Activated naive CD4-positive, alpha-beta T cell treated with anti-CD3 and anti-CD28 coated beads, Interleukin-2, amount 50 U/mL, for 24 hours (primary cell): ENCODE measurements around the gene IRF2.

Source experiments
- H3K27ac Mint-ChIP-seq: one replicate; pipeline ENCODE4 v1.8.0; 2021; ENCODE audit warnings: mild to moderate bottlenecking, mixed read lengths
- H3K27me3 Mint-ChIP-seq: one replicate; pipeline ENCODE4 v1.8.0; 2021; ENCODE audit warnings: mixed read lengths
- H3K36me3 Mint-ChIP-seq: one replicate; pipeline ENCODE4 v1.8.0; 2021; ENCODE audit warnings: mixed read lengths
- H3K4me1 Mint-ChIP-seq: one replicate; pipeline ENCODE4 v1.8.0; 2021; ENCODE audit warnings: mixed read lengths
- H3K4me3 Mint-ChIP-seq: one replicate; pipeline ENCODE4 v1.8.0; 2021; ENCODE audit warnings: mild to moderate bottlenecking, mixed read lengths
- H3K9me3 Mint-ChIP-seq: one replicate; pipeline ENCODE4 v1.8.0; 2021; ENCODE audit warnings: mixed read lengths

The IRF2 gene

GRCh38 chr4:184416913-184417734, 57.2 kb downstream of the IRF2 start:
- no peaks in the 10 kb centered on the region for H3K9me3 Mint-ChIP-seq
- peak overlapping the region; percentile 87 for H3K27ac Mint-ChIP-seq
- H3K4me1 Mint-ChIP-seq: peaks cover 79% of the 10 kb centered on the region
- H3K36me3 Mint-ChIP-seq: peaks cover 11% of the 10 kb centered on the region
- H3K4me3 Mint-ChIP-seq: peak overlapping the region; percentile 78
- H3K27me3 Mint-ChIP-seq: no peaks in the 10 kb centered on the region

- Mint-ChIP-seq H3K4me1 (peaks cover 74% of the 10 kb centered on the region), H3K27me3 (no peaks in the 10 kb centered on the region)
Measured at GRCh38 chr4:184415071-184415470, 59.3 kb downstream of the IRF2 start.

GRCh38 chr4:184413261-184414046, 60.9 kb downstream of the IRF2 start:
- Mint-ChIP-seq H3K4me3 (no peak overlapping the region), H3K36me3 (peaks cover 14% of the 10 kb centered on the region), H3K27ac (peak overlapping the region; percentile 63), H3K4me1 (peaks cover 78% of the 10 kb centered on the region), H3K9me3 (no peaks in the 10 kb centered on the region), H3K27me3 (no peaks in the 10 kb centered on the region)

More at GRCh38 chr4:184415071-184415470, 59.3 kb downstream of the IRF2 start:
- Mint-ChIP-seq H3K36me3 (peaks cover 11% of the 10 kb centered on the region), H3K27ac (peak overlapping the region; percentile 91), H3K4me3 (no peak overlapping the region), H3K9me3 (no peaks in the 10 kb centered on the region)

- peaks cover 73% of the 10 kb centered on the region for H3K4me1 Mint-ChIP-seq
- peaks cover 21% of the 10 kb centered on the region for H3K36me3 Mint-ChIP-seq
- H3K27me3 Mint-ChIP-seq: no peaks in the 10 kb centered on the region
- peak overlapping the region; percentile 95 for H3K27ac Mint-ChIP-seq
- no peaks in the 10 kb centered on the region for H3K9me3 Mint-ChIP-seq
- H3K4me3 Mint-ChIP-seq: no peak overlapping the region
Measured at GRCh38 chr4:184410748-184411147, 63.6 kb downstream of the IRF2 start.

- H3K4me3 Mint-ChIP-seq: peak overlapping the region; percentile 76
- peaks cover 70% of the 10 kb centered on the region for H3K4me1 Mint-ChIP-seq
- H3K27ac Mint-ChIP-seq: peak overlapping the region; percentile 95
- no peaks in the 10 kb centered on the region for H3K9me3 Mint-ChIP-seq
- H3K27me3 Mint-ChIP-seq: no peaks in the 10 kb centered on the region
- peaks cover 19% of the 10 kb centered on the region for H3K36me3 Mint-ChIP-seq
Measured at GRCh38 chr4:184409911-184410692, 64.2 kb downstream of the IRF2 start.

- peaks cover 19% of the 10 kb centered on the region for H3K36me3 Mint-ChIP-seq
- H3K9me3 Mint-ChIP-seq: no peaks in the 10 kb centered on the region
- H3K27ac Mint-ChIP-seq: peak overlapping the region; percentile 95
- peak overlapping the region; percentile 76 for H3K4me3 Mint-ChIP-seq
- peaks cover 65% of the 10 kb centered on the region for H3K4me1 Mint-ChIP-seq
- H3K27me3 Mint-ChIP-seq: no peaks in the 10 kb centered on the region
Measured at GRCh38 chr4:184409502-184409901, 64.8 kb downstream of the IRF2 start.

GRCh38 chr4:184408684-184409081, 65.7 kb downstream of the IRF2 start:
- Mint-ChIP-seq H3K36me3 (peaks cover 19% of the 10 kb centered on the region), H3K9me3 (no peaks in the 10 kb centered on the region), H3K4me3 (no peak overlapping the region), H3K27me3 (no peaks in the 10 kb centered on the region), H3K27ac (peak overlapping the region; percentile 95), H3K4me1 (peaks cover 57% of the 10 kb centered on the region)

GRCh38 chr4:184408021-184408683, 66.2 kb downstream of the IRF2 start:
- Mint-ChIP-seq H3K27ac (peak overlapping the region; percentile 80), H3K27me3 (no peaks in the 10 kb centered on the region), H3K9me3 (no peaks in the 10 kb centered on the region), H3K4me3 (peak overlapping the region; percentile 19), H3K4me1 (peaks cover 56% of the 10 kb centered on the region), H3K36me3 (peaks cover 18% of the 10 kb centered on the region)

GRCh38 chr4:184406958-184407391, 67.4 kb downstream of the IRF2 start:
- Mint-ChIP-seq H3K4me3 (no peak overlapping the region), H3K36me3 (peaks cover 19% of the 10 kb centered on the region), H3K4me1 (peaks cover 46% of the 10 kb centered on the region), H3K27me3 (no peaks in the 10 kb centered on the region), H3K27ac (no peak overlapping the region), H3K9me3 (no peaks in the 10 kb centered on the region)

- H3K36me3 Mint-ChIP-seq: peaks cover 16% of the 10 kb centered on the region
- H3K9me3 Mint-ChIP-seq: no peaks in the 10 kb centered on the region
- no peak overlapping the region for H3K4me3 Mint-ChIP-seq
- peaks cover 29% of the 10 kb centered on the region for H3K4me1 Mint-ChIP-seq
- H3K27me3 Mint-ChIP-seq: no peaks in the 10 kb centered on the region
- H3K27ac Mint-ChIP-seq: no peak overlapping the region
Measured at GRCh38 chr4:184404047-184404446, 70.3 kb downstream of the IRF2 start.

- Mint-ChIP-seq H3K36me3 (peaks cover 16% of the 10 kb centered on the region), H3K27me3 (no peaks in the 10 kb centered on the region), H3K27ac (peak overlapping the region; percentile 66)
Measured at GRCh38 chr4:184403384-184403781, 71.0 kb downstream of the IRF2 start.

GRCh38 chr4:184402740-184403383, 71.5 kb downstream of the IRF2 start:
- Mint-ChIP-seq H3K27ac (peak overlapping the region; percentile 66), H3K9me3 (no peaks in the 10 kb centered on the region), H3K4me1 (peaks cover 21% of the 10 kb centered on the region), H3K4me3 (no peak overlapping the region), H3K36me3 (peaks cover 13% of the 10 kb centered on the region), H3K27me3 (no peaks in the 10 kb centered on the region)

More at GRCh38 chr4:184403384-184403781, 71.0 kb downstream of the IRF2 start:
- Mint-ChIP-seq H3K4me3 (no peak overlapping the region), H3K9me3 (no peaks in the 10 kb centered on the region), H3K4me1 (peaks cover 23% of the 10 kb centered on the region)

- H3K4me1 Mint-ChIP-seq: peaks cover 27% of the 10 kb centered on the region
- no peaks in the 10 kb centered on the region for H3K9me3 Mint-ChIP-seq
- H3K4me3 Mint-ChIP-seq: no peak overlapping the region
- peaks cover 15% of the 10 kb centered on the region for H3K36me3 Mint-ChIP-seq
- no peak overlapping the region for H3K27ac Mint-ChIP-seq
- H3K27me3 Mint-ChIP-seq: no peaks in the 10 kb centered on the region
Measured at GRCh38 chr4:184402239-184402638, 72.1 kb downstream of the IRF2 start.

GRCh38 chr4:184401397-184402171, 72.8 kb downstream of the IRF2 start:
- Mint-ChIP-seq H3K27me3 (no peaks in the 10 kb centered on the region), H3K27ac (no peak overlapping the region), H3K9me3 (no peaks in the 10 kb centered on the region), H3K36me3 (peaks cover 12% of the 10 kb centered on the region), H3K4me1 (peaks cover 25% of the 10 kb centered on the region), H3K4me3 (no peak overlapping the region)
